Ascending aorta (tissue), 2 donors: ENCODE data around the gene PLCB1. TPM values are rescaled to one million over a fixed set of nuclear protein-coding genes. Genes with fewer than 3 reads are reported as not detected.

Experiments used
- DNase-seq, 2 donors: peaks; one replicate each; pipeline ENCODE4 v3.0.0-alpha.2; 2019; ENCODE audit warnings: low spot score in 2 of 2
- H3K27ac ChIP-seq, 2 donors: fragments of 200-600 bp; sonication (generic); one replicate each; pipeline ENCODE4 v1.5.1; 2016 to 2017; ENCODE audit warnings: mild to moderate bottlenecking in 1 of 2
- H3K27me3 ChIP-seq: fragments of 200-600 bp; sonication (generic); one replicate; pipeline ENCODE4 v1.5.1; 2017
- H3K36me3 ChIP-seq, 2 donors: fragments of 200-600 bp; sonication (generic); one replicate each; pipeline ENCODE4 v1.5.1; 2016
- H3K4me1 ChIP-seq, 2 donors: fragments of 200-600 bp; sonication (generic); one replicate each; pipeline ENCODE4 v1.5.1; 2016 to 2017; ENCODE audit warnings: mild to moderate bottlenecking in 1 of 2
- H3K4me3 ChIP-seq, 2 donors: fragments of 200-600 bp; sonication (generic); one replicate each; pipeline ENCODE4 v1.5.1; 2016 to 2017; ENCODE audit warnings: mild to moderate bottlenecking in 1 of 2
- H3K9me3 ChIP-seq, 2 donors: fragments of 200-600 bp; sonication (generic); one replicate each; pipeline ENCODE4 v1.5.1; 2016
- CTCF ChIP-seq, 3 experiments: fragments of 200-600 bp in 2 of 3; fragments of 450-650 bp in 1 of 3; sonication (generic) in 2 of 3; IDR thresholded peaks; one replicate each; pipeline ENCODE4 v1.5.1; 2016 to 2019; ENCODE audit warnings: antibody characterized with exemption in 3 of 3, mild to moderate bottlenecking in 1 of 3, moderate library complexity in 1 of 3
- intact Hi-C: fragments of 100-400 bp; cut with DNase I; formaldehyde crosslinking; loops from one replicate; pipeline ENCODE4 v1.15.1; 2023
- total RNA-seq: library from RNA; depleted of rRNA; stranded (reverse); fragments of >200 nt; gene quantifications from one replicate; pipeline ENCODE4 v1.1.0, GENCODE V29; 2016

Gene PLCB1
- total RNA-seq, 1 donor from 2014 or later: 22.9 TPM

GRCh38 chr20:8575114-8575513 lies 443.0 kb downstream of the PLCB1 start:
- TF ChIP-seq CTCF (IDR thresholded peaks at IDR 0.05): no peak
- no peak overlapping the region for H3K27ac ChIP-seq
- no peak for DNase-seq
- H3K4me1 ChIP-seq: no peaks in the 10 kb centered on the region
- H3K4me3 ChIP-seq: no peak overlapping the region
- no peaks in the 10 kb centered on the region for H3K9me3 ChIP-seq
- intact Hi-C loops: no loop called here
- H3K27me3 ChIP-seq: no peaks in the 10 kb centered on the region
- H3K36me3 ChIP-seq: no peaks in the 10 kb centered on the region

- H3K4me3 ChIP-seq: no peak overlapping the region
- no peak for DNase-seq
- no peaks in the 10 kb centered on the region for H3K4me1 ChIP-seq
- H3K27ac ChIP-seq: no peak overlapping the region
- no peaks in the 10 kb centered on the region for H3K36me3 ChIP-seq
- H3K27me3 ChIP-seq: no peaks in the 10 kb centered on the region
- H3K9me3 ChIP-seq: no peaks in the 10 kb centered on the region
- TF ChIP-seq CTCF (IDR thresholded peaks at IDR 0.05): no peak
- intact Hi-C loops: no loop called here
Measured at GRCh38 chr20:8578161-8578865, 446.2 kb downstream of the PLCB1 start.

GRCh38 chr20:8579035-8579434 lies 447.0 kb downstream of the PLCB1 start:
- Histone ChIP-seq H3K9me3 (no peaks in the 10 kb centered on the region), H3K36me3 (no peaks in the 10 kb centered on the region), H3K4me1 (no peaks in the 10 kb centered on the region), H3K27me3 (no peaks in the 10 kb centered on the region), H3K27ac (no peak overlapping the region), H3K4me3 (no peak overlapping the region)
- intact Hi-C loops: no loop called here
- no peak for DNase-seq
- TF ChIP-seq CTCF (IDR thresholded peaks at IDR 0.05): no peak

- no peak for TF ChIP-seq CTCF (IDR thresholded peaks at IDR 0.05)
- intact Hi-C loops: no loop called here
- Histone ChIP-seq H3K4me1 (no peaks in the 10 kb centered on the region), H3K36me3 (no peaks in the 10 kb centered on the region), H3K4me3 (no peak overlapping the region), H3K27ac (no peak overlapping the region), H3K27me3 (no peaks in the 10 kb centered on the region), H3K9me3 (no peaks in the 10 kb centered on the region)
- no peak for DNase-seq
Measured at GRCh38 chr20:8581446-8582183, 449.5 kb downstream of the PLCB1 start.

- no peaks in the 10 kb centered on the region for H3K36me3 ChIP-seq
- DNase-seq: no peak
- intact Hi-C loops: no loop called here
- H3K27me3 ChIP-seq: no peaks in the 10 kb centered on the region
- H3K4me3 ChIP-seq: no peak overlapping the region
- TF ChIP-seq CTCF (IDR thresholded peaks at IDR 0.05): no peak
- no peak overlapping the region for H3K27ac ChIP-seq
- H3K4me1 ChIP-seq: no peaks in the 10 kb centered on the region
- no peaks in the 10 kb centered on the region for H3K9me3 ChIP-seq
Measured at GRCh38 chr20:8583012-8583565, 451.0 kb downstream of the PLCB1 start.
